Small intestine (tissue), 16 donors: ENCODE results near the gene SENP7. TPM values are rescaled to one million over a fixed set of nuclear protein-coding genes. Genes with fewer than 3 reads are reported as not detected.
"Not testable (repeated sequence)": the region's sequence is repeated elsewhere in the genome, so short reads cannot be mapped to it uniquely, and the experiment has no call there.

Source experiments
- DNase-seq, 2 donors: peaks; one replicate each; pipeline versions ENCODE4 v3.0.0 to v3.0.0-alpha.2; 2013
- FAIRE-seq: peaks from 2 replicates; lab custom pipeline; 2012; peaks lifted over from hg19 to GRCh38; lab: Jason Lieb, UNC
- H3K27ac ChIP-seq, 3 donors: one replicate each; pipeline ENCODE4 v1.5.1; 2013; ENCODE audit warnings: low read length in 2 of 3, mild to moderate bottlenecking in 2 of 3, control low read depth in 1 of 3, inconsistent platforms in 1 of 3, low read depth in 1 of 3, moderate library complexity in 1 of 3
- H3K27me3 ChIP-seq, 3 donors: one replicate each; pipeline ENCODE4 v1.6.1; 2013; ENCODE audit warnings: low read length in 3 of 3, inconsistent platforms in 1 of 3; ENCODE audit not compliant: control insufficient read depth in 3 of 3, insufficient read depth in 3 of 3
- H3K36me3 ChIP-seq, 3 donors: one replicate each; pipeline ENCODE4 v1.6.1; 2013; ENCODE audit warnings: low read length in 3 of 3, inconsistent platforms in 1 of 3, low read depth in 1 of 3, mild to moderate bottlenecking in 1 of 3, moderate library complexity in 1 of 3; ENCODE audit not compliant: control insufficient read depth in 3 of 3, insufficient read depth in 2 of 3
- H3K4me1 ChIP-seq, 3 donors: one replicate each; pipeline ENCODE4 v1.6.1; 2013; ENCODE audit warnings: low read length in 2 of 3, inconsistent platforms in 1 of 3, low read depth in 1 of 3, mild to moderate bottlenecking in 1 of 3, moderate library complexity in 1 of 3; ENCODE audit not compliant: control insufficient read depth in 3 of 3, insufficient read depth in 2 of 3
- H3K4me3 ChIP-seq, 3 donors: one replicate each; pipeline ENCODE4 v1.5.1; 2013; ENCODE audit warnings: low read length in 3 of 3, control low read depth in 1 of 3, inconsistent platforms in 1 of 3, low read depth in 1 of 3, mild to moderate bottlenecking in 1 of 3, moderate library complexity in 1 of 3
- H3K9me3 ChIP-seq, 2 donors: one replicate each; pipeline ENCODE4 v1.6.1; 2013; ENCODE audit warnings: low read depth in 1 of 2, low read length in 1 of 2; ENCODE audit not compliant: control insufficient read depth in 2 of 2, insufficient read depth in 1 of 2
- WGBS, 3 donors: extraction: QIAGEN DNeasy Blood & Tissue Kit; methylation state at CpG; one replicate each; pipeline ENCODE4 v1.1.7; 2013; 5-methylcytosine and 5-hydroxymethylcytosine counted together
- long read RNA-seq, 10 donors: transcript quantifications; one replicate each; lab custom pipeline, GENCODE V29; 2026
- polyA plus RNA-seq, 4 donors: library from polyadenylated mRNA; stranded (reverse) in 3 of 4; unstranded in 1 of 4; fragments of 200-250 nt in 3 of 4; fragments of 120-200 nt in 1 of 4; gene quantifications; one replicate each; pipeline versions ENCODE4 v1.2.1 to v1.2.3, GENCODE V29; 2013
- donor health status: healthy with polysubstance abuse.
- donor health status: control.
- donor health status: control.
- donor health status: Bipolar disorder and iron deficiency.
- donor health status: healthy.

SENP7 gene, protein sequence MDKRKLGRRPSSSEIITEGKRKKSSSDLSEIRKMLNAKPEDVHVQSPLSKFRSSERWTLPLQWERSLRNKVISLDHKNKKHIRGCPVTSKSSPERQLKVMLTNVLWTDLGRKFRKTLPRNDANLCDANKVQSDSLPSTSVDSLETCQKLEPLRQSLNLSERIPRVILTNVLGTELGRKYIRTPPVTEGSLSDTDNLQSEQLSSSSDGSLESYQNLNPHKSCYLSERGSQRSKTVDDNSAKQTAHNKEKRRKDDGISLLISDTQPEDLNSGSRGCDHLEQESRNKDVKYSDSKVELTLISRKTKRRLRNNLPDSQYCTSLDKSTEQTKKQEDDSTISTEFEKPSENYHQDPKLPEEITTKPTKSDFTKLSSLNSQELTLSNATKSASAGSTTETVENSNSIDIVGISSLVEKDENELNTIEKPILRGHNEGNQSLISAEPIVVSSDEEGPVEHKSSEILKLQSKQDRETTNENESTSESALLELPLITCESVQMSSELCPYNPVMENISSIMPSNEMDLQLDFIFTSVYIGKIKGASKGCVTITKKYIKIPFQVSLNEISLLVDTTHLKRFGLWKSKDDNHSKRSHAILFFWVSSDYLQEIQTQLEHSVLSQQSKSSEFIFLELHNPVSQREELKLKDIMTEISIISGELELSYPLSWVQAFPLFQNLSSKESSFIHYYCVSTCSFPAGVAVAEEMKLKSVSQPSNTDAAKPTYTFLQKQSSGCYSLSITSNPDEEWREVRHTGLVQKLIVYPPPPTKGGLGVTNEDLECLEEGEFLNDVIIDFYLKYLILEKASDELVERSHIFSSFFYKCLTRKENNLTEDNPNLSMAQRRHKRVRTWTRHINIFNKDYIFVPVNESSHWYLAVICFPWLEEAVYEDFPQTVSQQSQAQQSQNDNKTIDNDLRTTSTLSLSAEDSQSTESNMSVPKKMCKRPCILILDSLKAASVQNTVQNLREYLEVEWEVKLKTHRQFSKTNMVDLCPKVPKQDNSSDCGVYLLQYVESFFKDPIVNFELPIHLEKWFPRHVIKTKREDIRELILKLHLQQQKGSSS
- polyA plus RNA-seq, result 10 to 100 TPM in 1 of 4 donors, 1 to 10 TPM in 3; 3.0 to 35.7 (median 4.1) TPM
- long read RNA-seq, donor 1, result 0 reads
- long read RNA-seq, donor 2, partial matches to known transcripts, result 137 of 152 reads
- long read RNA-seq, donor 2, other reads (novel, unspliced or antisense), result 13 of 152 reads
- long read RNA-seq, donor 3, partial matches to known transcripts, result 5 of 6 reads
- long read RNA-seq, donor 3, other reads (novel, unspliced or antisense), result 0 of 6 reads
- long read RNA-seq, donor 4, result 0 reads
- long read RNA-seq, donor 5, partial matches to known transcripts, result 0 of 1 reads
- long read RNA-seq, donor 5, other reads (novel, unspliced or antisense), result 0 of 1 reads
- long read RNA-seq, donor 6, result 0 reads
- long read RNA-seq, donor 7, result 0 reads
- long read RNA-seq, donor 8, result 0 reads
- long read RNA-seq, donor 9, result 0 reads
- long read RNA-seq, donor 10, full-length matches to known transcripts, result 2 of 2 reads
- long read RNA-seq, donor 10, partial matches to known transcripts, result 0 of 2 reads
- long read RNA-seq, donor 10, other reads (novel, unspliced or antisense), result 0 of 2 reads

- Histone ChIP-seq H3K9me3 (no peaks in the 10 kb centered on the region), H3K27me3 (no peaks in the 10 kb centered on the region), H3K4me3 (peak within 1 kb of the TSS; percentile 79 to 92 (median 86)), H3K36me3 (no peaks in the 10 kb centered on the region), H3K4me1 (peaks cover 0 to 2% (median 0%) of the 10 kb centered on the region in 3 donors), H3K27ac (peak within 1 kb of the TSS; percentile 88 to 98 (median 95))
- 0% methylated on average over 45 to 54 of the region's 54 CpGs for WGBS, 3 donors
- peak; percentile 83 to 92 for DNase-seq
- no peak for FAIRE-seq
These were observed at the start of gene SENP7 for GRCh38 chr3:101512646-101513418. SENP7 (minus strand) TSS chr3:101513212; CDS start chr3:101513130, 82 bp downstream.

DNA sequence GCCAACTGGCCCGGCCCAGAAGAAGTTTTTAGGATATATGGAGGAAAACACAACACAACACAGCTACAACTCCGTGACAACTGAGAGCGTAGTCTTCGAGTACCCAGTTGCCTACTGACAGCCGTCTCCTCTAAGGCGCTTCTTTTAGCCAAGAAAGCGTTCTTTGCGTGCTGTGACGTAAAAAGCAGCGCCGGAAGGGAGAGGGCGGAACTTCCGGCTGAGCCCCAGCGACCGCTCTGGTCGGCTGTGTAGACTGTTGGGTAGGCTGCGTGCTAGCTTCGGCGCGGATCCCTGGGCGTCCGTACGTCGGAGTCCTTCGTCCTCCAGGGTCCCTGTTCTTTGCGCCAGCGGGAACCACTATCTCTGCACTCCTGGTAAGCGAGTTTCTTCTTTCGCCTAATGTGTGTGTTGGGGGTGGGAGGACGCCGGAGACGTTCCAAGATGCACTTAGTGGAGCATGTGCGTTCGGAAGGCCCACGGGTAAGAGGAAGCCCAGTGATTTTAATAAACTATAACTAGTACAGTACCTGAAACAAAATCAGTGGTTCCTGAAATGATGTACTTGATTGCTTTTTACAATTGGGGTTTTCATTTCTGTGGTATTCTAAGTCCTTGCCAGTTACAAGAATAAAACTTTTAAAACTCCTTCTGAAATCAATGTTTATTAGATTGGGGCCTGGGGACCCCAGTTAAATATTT lies 48.8 kb upstream of the SENP7 start, which contains the start of gene TRMT10C:
TRMT10C (plus strand) TSS at position 239 of the 699 bp plus-strand sequence. CDS start 2,914 bp downstream, outside the sequence.
- Histone ChIP-seq H3K27ac (peak within 1 kb of the TSS; percentile 80 to 91 (median 84)), H3K4me3 (peak within 1 kb of the TSS; percentile 73 to 97 (median 95)), H3K9me3 (no peaks in the 10 kb centered on the region), H3K4me1 (peaks cover 6 to 9% (median 7%) of the 10 kb centered on the region in 3 donors), H3K36me3 (peaks cover 4 to 12% (median 10%) of the 10 kb centered on the region in 3 donors), H3K27me3 (no peaks in the 10 kb centered on the region)
- FAIRE-seq, result no peak
- 0% methylated on average over 35 of the region's 35 CpGs for WGBS, 3 donors
- peak; percentile 92 to 97 for DNase-seq

GRCh38 chr3:101556064-101556463 lies 43.1 kb upstream of the SENP7 start:
- Histone ChIP-seq H3K4me1 (peaks cover 0 to 3% (median 0%) of the 10 kb centered on the region in 3 donors), H3K36me3 (no peaks in the 10 kb centered on the region), H3K9me3 (peaks cover 0 to 5% of the 10 kb centered on the region in 2 donors), H3K27ac (no peak overlapping the region), H3K27me3 (no peaks in the 10 kb centered on the region), H3K4me3 (no peak overlapping the region)
- DNase-seq (no peak), FAIRE-seq (no peak)
- WGBS, 3 donors, result 47 to 54% (median 50%) methylated on average over 3 of the region's 3 CpGs

DNA sequence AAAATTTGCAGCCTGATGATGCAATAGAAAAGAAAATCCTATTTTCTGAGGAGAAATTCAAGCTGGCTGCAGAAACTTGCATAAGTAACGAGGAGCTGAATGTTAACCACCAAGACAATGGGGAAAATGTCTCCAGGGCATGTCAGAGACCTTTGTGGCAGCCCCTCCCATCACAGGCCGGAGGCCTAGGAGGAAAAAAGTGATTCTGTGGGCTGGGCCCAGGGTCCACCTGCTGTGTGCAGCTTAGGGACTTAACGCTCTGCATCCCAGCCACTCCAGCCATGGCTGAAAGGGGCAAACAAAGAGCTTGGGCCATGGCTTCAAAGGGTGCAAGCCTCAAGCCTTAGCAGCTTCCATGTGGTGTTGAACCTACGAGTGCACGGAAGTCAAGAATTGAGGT lies 40.4 kb upstream of the SENP7 start:
- peaks cover 0 to 10% of the 10 kb centered on the region in 2 donors for H3K9me3 ChIP-seq
- H3K27ac ChIP-seq, FAIRE-seq, H3K4me1 ChIP-seq, H3K27me3 ChIP-seq, H3K4me3 ChIP-seq, H3K36me3 ChIP-seq, DNase-seq: not testable (repeated sequence)
- 81 to 85% (median 82%) methylated on average over 5 of the region's 5 CpGs for WGBS, 3 donors

- not testable (repeated sequence) for FAIRE-seq, H3K36me3 ChIP-seq, H3K4me3 ChIP-seq, H3K4me1 ChIP-seq, H3K27ac ChIP-seq, H3K27me3 ChIP-seq, DNase-seq
- 95 to 96% (median 95%) methylated on average over 45 to 50 of the region's 50 CpGs for WGBS, 3 donors
- H3K9me3 ChIP-seq, result peaks cover 0 to 10% of the 10 kb centered on the region in 2 donors
These were observed 38.5 kb upstream of the SENP7 start for GRCh38 chr3:101551359-101552081.

GRCh38 chr3:101549473-101549872 lies 36.5 kb upstream of the SENP7 start:
- DNase-seq, result no peak
- Histone ChIP-seq H3K4me3 (no peak overlapping the region), H3K4me1 (peaks cover 0 to 8% (median 0%) of the 10 kb centered on the region in 3 donors), H3K9me3 (peaks cover 0 to 10% of the 10 kb centered on the region in 2 donors), H3K27ac (no peak overlapping the region), H3K36me3 (no peaks in the 10 kb centered on the region), H3K27me3 (no peaks in the 10 kb centered on the region)
- WGBS, 3 donors, result 71 to 86% (median 79%) methylated on average over 1 of the region's 1 CpG
- FAIRE-seq, result no peak
